GM12872 (cell line): ENCODE measurements around the gene TYRO3.

Experiments
- TF ChIP-seq, protein P1 (sequence below): IDR thresholded peaks from 3 replicates; pipeline ENCODE4 v1.5.1; 2011; ENCODE audit warnings: low read depth, mild to moderate bottlenecking, low read length, moderate library complexity; ENCODE audit not compliant: insufficient read depth

Gene TYRO3

DNA sequence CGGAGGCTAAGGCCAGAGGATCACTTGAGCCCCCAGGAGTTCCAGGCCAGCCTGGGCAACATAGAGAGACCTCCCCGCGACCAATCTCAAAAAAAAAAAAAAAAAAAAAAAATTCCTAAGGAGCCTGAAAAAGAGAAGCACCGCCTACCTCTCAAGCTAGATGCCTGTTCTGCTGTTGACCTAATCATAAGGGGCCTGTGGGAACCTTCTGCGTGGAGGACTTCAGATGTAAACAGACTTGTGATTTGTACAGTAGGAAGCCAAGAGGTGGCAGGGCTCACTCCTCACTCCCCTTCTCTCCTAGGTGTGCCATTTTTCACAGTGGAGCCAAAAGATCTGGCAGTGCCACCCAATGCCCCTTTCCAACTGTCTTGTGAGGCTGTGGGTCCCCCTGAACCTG lies 3.2 kb downstream of the TYRO3 start:
- TF ChIP-seq, protein P1, sequence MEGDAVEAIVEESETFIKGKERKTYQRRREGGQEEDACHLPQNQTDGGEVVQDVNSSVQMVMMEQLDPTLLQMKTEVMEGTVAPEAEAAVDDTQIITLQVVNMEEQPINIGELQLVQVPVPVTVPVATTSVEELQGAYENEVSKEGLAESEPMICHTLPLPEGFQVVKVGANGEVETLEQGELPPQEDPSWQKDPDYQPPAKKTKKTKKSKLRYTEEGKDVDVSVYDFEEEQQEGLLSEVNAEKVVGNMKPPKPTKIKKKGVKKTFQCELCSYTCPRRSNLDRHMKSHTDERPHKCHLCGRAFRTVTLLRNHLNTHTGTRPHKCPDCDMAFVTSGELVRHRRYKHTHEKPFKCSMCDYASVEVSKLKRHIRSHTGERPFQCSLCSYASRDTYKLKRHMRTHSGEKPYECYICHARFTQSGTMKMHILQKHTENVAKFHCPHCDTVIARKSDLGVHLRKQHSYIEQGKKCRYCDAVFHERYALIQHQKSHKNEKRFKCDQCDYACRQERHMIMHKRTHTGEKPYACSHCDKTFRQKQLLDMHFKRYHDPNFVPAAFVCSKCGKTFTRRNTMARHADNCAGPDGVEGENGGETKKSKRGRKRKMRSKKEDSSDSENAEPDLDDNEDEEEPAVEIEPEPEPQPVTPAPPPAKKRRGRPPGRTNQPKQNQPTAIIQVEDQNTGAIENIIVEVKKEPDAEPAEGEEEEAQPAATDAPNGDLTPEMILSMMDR: no peak

- TF ChIP-seq, protein P1: no peak
Measured at GRCh38 chr15:41562784-41563198, 3.8 kb downstream of the TYRO3 start.

DNA sequence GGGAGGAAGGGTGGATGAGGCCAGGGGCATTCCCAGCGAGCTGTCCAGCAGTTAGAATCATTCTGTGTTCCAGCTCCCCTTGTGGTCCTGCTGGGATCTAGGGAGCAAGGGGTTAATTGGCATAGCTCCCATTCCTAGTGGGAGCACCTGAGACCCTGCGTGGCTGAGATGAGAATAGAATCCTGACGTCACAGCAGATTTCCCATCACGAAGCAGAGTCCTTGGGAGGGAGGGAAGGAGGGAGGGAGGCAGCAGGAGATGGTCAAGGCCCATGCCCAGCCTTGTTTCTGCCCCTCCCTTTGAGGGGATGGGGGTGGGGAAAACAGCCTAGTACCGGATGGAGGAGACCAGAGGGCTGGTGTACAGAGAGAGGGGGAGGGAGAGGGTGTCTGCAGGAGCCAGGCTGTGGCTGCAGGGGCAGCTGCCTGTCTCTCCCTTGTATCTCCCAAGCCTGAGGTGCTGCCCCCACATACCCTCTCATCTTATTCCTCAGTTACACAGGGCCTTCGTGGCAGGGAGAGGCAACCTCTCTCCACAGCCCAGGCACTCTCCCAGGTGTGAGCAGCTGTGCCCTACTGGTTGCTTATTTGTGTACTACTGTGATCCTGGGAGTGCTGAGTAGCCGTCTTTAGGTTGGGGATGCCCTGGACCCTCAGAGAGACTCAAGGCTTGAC lies 5.4 kb downstream of the TYRO3 start:
- TF ChIP-seq, protein P1: no peak

DNA sequence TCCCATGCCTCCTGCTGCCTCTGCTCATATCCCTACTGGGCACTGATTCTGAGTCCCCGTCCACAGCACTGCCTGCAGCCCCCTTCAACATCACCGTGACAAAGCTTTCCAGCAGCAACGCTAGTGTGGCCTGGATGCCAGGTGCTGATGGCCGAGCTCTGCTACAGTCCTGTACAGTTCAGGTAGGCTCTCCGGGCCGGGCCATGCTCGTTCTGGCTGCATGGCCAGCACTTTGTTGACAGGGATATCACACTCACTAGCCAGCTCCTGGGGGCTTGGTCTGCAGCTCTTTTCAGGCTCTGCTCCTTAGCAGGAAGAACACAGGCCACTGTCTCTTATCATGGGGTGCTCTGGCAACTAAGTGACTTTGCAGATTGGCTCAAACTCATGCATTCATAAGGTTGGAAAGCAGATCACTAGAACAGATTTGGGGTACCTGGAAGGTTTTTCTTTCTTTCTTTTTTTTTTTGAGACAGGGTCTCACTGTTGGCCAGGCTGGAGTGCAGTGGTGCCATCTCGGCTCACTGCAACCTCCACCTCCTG lies 6.0 kb downstream of the TYRO3 start:
- TF ChIP-seq, protein P1: no peak

- TF ChIP-seq, protein P1: no peak
Measured at GRCh38 chr15:41565702-41566101, 6.7 kb downstream of the TYRO3 start.

DNA sequence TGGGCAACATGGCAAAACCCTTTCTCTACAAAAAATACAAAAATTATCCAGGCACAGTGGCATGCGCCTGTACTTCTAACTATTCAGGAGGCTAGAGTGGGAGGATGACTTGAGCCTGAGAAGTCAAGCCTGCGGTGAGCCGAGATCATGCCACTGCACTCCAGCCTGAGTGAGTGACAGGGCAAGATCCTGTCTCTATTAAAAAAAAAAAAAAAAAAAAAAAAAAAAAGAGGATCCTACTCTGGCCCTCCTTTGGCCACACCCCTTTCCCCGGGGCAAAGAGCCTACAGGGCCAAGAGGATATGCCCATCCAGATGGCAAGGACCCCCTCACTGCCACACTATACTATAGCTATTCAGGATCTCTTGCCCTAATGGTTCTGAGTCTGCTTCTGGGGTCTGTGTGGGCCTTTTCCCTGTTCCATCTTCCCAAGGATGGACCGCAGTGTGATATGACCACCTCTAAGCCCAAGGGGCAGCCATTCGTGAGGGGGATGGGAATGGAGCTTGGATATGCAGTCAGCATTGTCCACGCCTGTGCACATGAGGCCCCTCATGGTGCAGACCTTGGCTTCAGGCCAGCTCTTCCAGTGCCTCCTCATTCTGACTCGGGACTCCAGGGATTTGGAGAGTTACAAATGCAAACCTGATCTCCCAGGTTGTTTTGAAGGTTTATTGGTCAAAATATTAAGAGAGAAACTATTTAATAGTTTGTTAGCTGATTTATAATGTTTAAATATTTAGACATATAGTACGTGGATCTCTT lies 7.3 kb downstream of the TYRO3 start:
- TF ChIP-seq, protein P1: no peak

- TF ChIP-seq, protein P1: no peak
Measured at GRCh38 chr15:41567261-41567660, 8.2 kb downstream of the TYRO3 start.
